GM10266 (cell line): Measurements from ENCODE around the gene PTOV1.

Experiments
- DNase-seq: peaks from one replicate; pipeline ENCODE4 v3.0.0; 2012; ENCODE audit errors: extremely low spot score
- CTCF ChIP-seq: IDR thresholded peaks from 2 replicates; pipeline ENCODE4 v1.5.1; 2012; ENCODE audit warnings: mild to moderate bottlenecking, low read depth; ENCODE audit not compliant: control insufficient read depth, insufficient read depth; ENCODE audit errors: missing control alignments

PTOV1 gene

GRCh38 chr19:49845414-49845813 is 5.5 kb upstream of the PTOV1 start:
- no peak for TF ChIP-seq CTCF
- no peak for DNase-seq

- TF ChIP-seq CTCF, result no peak
Measured at GRCh38 chr19:49846408-49846807, 4.6 kb upstream of the PTOV1 start.

GRCh38 chr19:49847731-49848696 is 2.9 kb upstream of the PTOV1 start:
- no peak for TF ChIP-seq CTCF
- no peak for DNase-seq

More at GRCh38 chr19:49846408-49846807, 4.6 kb upstream of the PTOV1 start:
- no peak for DNase-seq

- no peak for TF ChIP-seq CTCF
- DNase-seq, result no peak
Measured at GRCh38 chr19:49848938-49849337, 2.0 kb upstream of the PTOV1 start.

- TF ChIP-seq CTCF, result no peak
- DNase-seq, result no peak
Measured at GRCh38 chr19:49849433-49850220, 1.3 kb upstream of the PTOV1 start.

GRCh38 chr19:49850221-49850486 is 805 bp upstream of the PTOV1 start:
- no peak for DNase-seq
- TF ChIP-seq CTCF, result no peak
